Measurements from ENCODE around the gene EFTUD2.

The EFTUD2 gene

GRCh38 chr17:44878627-44879221 is 20.5 kb downstream of the EFTUD2 start:
- peak; percentile 72 for TF ChIP-seq CTCF (IDR thresholded peaks at IDR 0.05; ENCODE audit: control insufficient read depth, extremely low read depth, insufficient read depth)
- DNase-seq (ENCODE audit: low read depth) = no peak
- H3K4me3 ChIP-seq (ENCODE audit: low read depth, low read length) = no peak overlapping the region

GRCh38 chr17:44877121-44877520 is 22.1 kb downstream of the EFTUD2 start:
- no peak for DNase-seq (ENCODE audit: low read depth)
- TF ChIP-seq CTCF (IDR thresholded peaks at IDR 0.05; ENCODE audit: control insufficient read depth, extremely low read depth, insufficient read depth) = no peak
- H3K4me3 ChIP-seq (ENCODE audit: low read depth, low read length) = no peak overlapping the region

GRCh38 chr17:44875761-44876160 is 23.5 kb downstream of the EFTUD2 start:
- no peak overlapping the region for H3K4me3 ChIP-seq (ENCODE audit: low read depth, low read length)
- DNase-seq (ENCODE audit: low read depth) = no peak
- no peak for TF ChIP-seq CTCF (IDR thresholded peaks at IDR 0.05; ENCODE audit: control insufficient read depth, extremely low read depth, insufficient read depth)

GRCh38 chr17:44872131-44872768 is 27.0 kb downstream of the EFTUD2 start:
- no peak for TF ChIP-seq CTCF (IDR thresholded peaks at IDR 0.05; ENCODE audit: control insufficient read depth, extremely low read depth, insufficient read depth)
- DNase-seq (ENCODE audit: low read depth) = no peak
- no peak overlapping the region for H3K4me3 ChIP-seq (ENCODE audit: low read depth, low read length)

GRCh38 chr17:44871556-44871955 is 27.7 kb downstream of the EFTUD2 start:
- no peak for TF ChIP-seq CTCF (IDR thresholded peaks at IDR 0.05; ENCODE audit: control insufficient read depth, extremely low read depth, insufficient read depth)
- DNase-seq (ENCODE audit: low read depth) = no peak
- H3K4me3 ChIP-seq (ENCODE audit: low read depth, low read length) = no peak overlapping the region

GRCh38 chr17:44867841-44868240 is 31.4 kb downstream of the EFTUD2 start:
- TF ChIP-seq CTCF (IDR thresholded peaks at IDR 0.05; ENCODE audit: control insufficient read depth, extremely low read depth, insufficient read depth) = no peak
- no peak for DNase-seq (ENCODE audit: low read depth)
- H3K4me3 ChIP-seq (ENCODE audit: low read depth, low read length) = no peak overlapping the region

- DNase-seq (ENCODE audit: low read depth) = no peak
- H3K4me3 ChIP-seq (ENCODE audit: low read depth, low read length) = no peak overlapping the region
- no peak for TF ChIP-seq CTCF (IDR thresholded peaks at IDR 0.05; ENCODE audit: control insufficient read depth, extremely low read depth, insufficient read depth)
Measured at GRCh38 chr17:44865931-44866330, 33.3 kb downstream of the EFTUD2 start.

Data from LNCaP clone FGC (cell line).